PC-9 (cell line): Measurements from ENCODE around the gene LNP1. TPM values are rescaled to one million over a fixed set of nuclear protein-coding genes. Genes with fewer than 3 reads are reported as not detected.

Experiments used
- BruUV-seq: library from RNA; stranded (reverse); fragments of 400-500 nt; replicated peaks from 2 replicates; lab custom pipeline; 2021; lab: Mats Ljungman, UMichigan
- CTCF ChIA-PET: fragments of 300-600 bp; sonication (Branson Sonifier 250); formaldehyde crosslinking; loops from one replicate; lab custom pipeline; 2022; ENCODE audit warnings: antibody characterized with exemption; lab: Charles Lee
- POLR2A ChIA-PET: fragments of 300-600 bp; sonication (Branson Sonifier 250); formaldehyde crosslinking; loops from one replicate; lab custom pipeline; 2022; ENCODE audit warnings: antibody characterized with exemption; ENCODE audit not compliant: unreplicated experiment; lab: Charles Lee
- DNase-seq, 2 experiments: peaks; one replicate each; pipeline versions ENCODE4 v3.0.0 to v3.0.0-alpha.2; 2015 to 2022; ENCODE audit warnings: mixed read lengths in 1 of 2
- H2AFZ ChIP-seq: fragments of 200-600 bp; sonication (generic); 2 replicates; pipeline ENCODE4 v1.8.1; 2017; ENCODE audit warnings: antibody characterized with exemption
- H3F3A ChIP-seq: fragments of 200-600 bp; sonication (generic); 2 replicates; pipeline ENCODE4 v1.8.1; 2017; ENCODE audit warnings: antibody characterized with exemption, mild to moderate bottlenecking, low read depth; ENCODE audit not compliant: insufficient read depth
- H3K27ac ChIP-seq: fragments of 200-600 bp; sonication (generic); 2 replicates; pipeline ENCODE4 v1.6.1; 2016; ENCODE audit warnings: mixed run types
- H3K27me3 ChIP-seq: fragments of 200-600 bp; sonication (generic); 2 replicates; pipeline ENCODE4 v1.6.1; 2016; ENCODE audit warnings: low read depth, mixed run types; ENCODE audit not compliant: insufficient read depth
- H3K36me3 ChIP-seq: fragments of 200-600 bp; sonication (generic); 2 replicates; pipeline ENCODE4 v1.6.1; 2016; ENCODE audit warnings: low read depth, mixed run types
- H3K4me1 ChIP-seq: fragments of 200-600 bp; sonication (generic); replicated peaks from 2 replicates; pipeline ENCODE4 v1.6.1; 2016; ENCODE audit warnings: mixed run types; ENCODE audit not compliant: insufficient read depth
- H3K4me2 ChIP-seq: fragments of 200-600 bp; sonication (generic); 2 replicates; pipeline ENCODE4 v1.6.1; 2017; ENCODE audit warnings: mixed run types
- H3K4me3 ChIP-seq: fragments of 200-600 bp; sonication (generic); 2 replicates; pipeline ENCODE4 v1.6.1; 2016; ENCODE audit warnings: mixed run types
- H3K79me2 ChIP-seq: fragments of 200-600 bp; sonication (generic); 2 replicates; pipeline ENCODE4 v1.6.1; 2017; ENCODE audit warnings: low read depth, mixed run types
- H3K9me2 ChIP-seq: fragments of 200-600 bp; sonication (generic); 2 replicates; pipeline ENCODE4 v1.8.1; 2017; ENCODE audit warnings: mild to moderate bottlenecking; ENCODE audit not compliant: insufficient read depth
- H3K9me3 ChIP-seq: fragments of 200-600 bp; sonication (generic); 2 replicates; pipeline ENCODE4 v1.8.1; 2016; ENCODE audit warnings: low read depth; ENCODE audit not compliant: insufficient read depth
- H4K20me1 ChIP-seq: fragments of 200-600 bp; sonication (generic); 2 replicates; pipeline ENCODE4 v1.8.1; 2017; ENCODE audit not compliant: insufficient read depth
- EZH2 ChIP-seq: fragments of 200-600 bp; sonication (generic); IDR thresholded peaks from 2 replicates; pipeline ENCODE4 v1.8.0; 2017; ENCODE audit warnings: antibody characterized with exemption, low read depth
- intact Hi-C: fragments of 100-400 bp; cut with micrococcal nuclease; formaldehyde crosslinking; loops from one replicate; pipeline ENCODE4 v1.10.0; 2022; ENCODE audit not compliant: unreplicated experiment
- total RNA-seq: library from RNA; stranded (reverse); gene quantifications from 2 replicates; pipeline ENCODE4 v1.2.3, GENCODE V29; 2021
- TF ChIP-seq, protein P1 (sequence below): fragments of 200-600 bp; sonication (generic); conservative IDR thresholded peaks from 2 replicates; pipeline ENCODE4 v1.6.1; 2017; ENCODE audit warnings: mixed run types, antibody characterized with exemption, mild to moderate bottlenecking, moderate library complexity

LNP1 gene
- total RNA-seq, 1 experiment from 2014 or later: 4.8 TPM

- Histone ChIP-seq H3K79me2 (peaks cover 94% of the 10 kb centered on the region), H4K20me1 (peaks cover 72% of the 10 kb centered on the region), H2AFZ (no peak overlapping the region), H3K27me3 (no peaks in the 10 kb centered on the region), H3K36me3 (peaks cover 20% of the 10 kb centered on the region), H3K4me2 (peak overlapping the region; percentile 15; the same call in 1 of the 2 replicates), H3F3A (peaks cover 9% of the 10 kb centered on the region; the same call in 1 of the 2 replicates), H3K9me2 (no peaks in the 10 kb centered on the region), H3K4me3 (no peak overlapping the region), H3K27ac (no peak overlapping the region), H3K9me3 (no peaks in the 10 kb centered on the region), H3K4me1 (peaks cover 16% of the 10 kb centered on the region)
- intact Hi-C loops: no loop called here
- BruUV-seq: no TSS peak
- ChIA-PET CTCF (no interaction called here), POLR2A (no interaction called here)
- DNase-seq: no peak
- TF ChIP-seq EZH2: no peak
- TF ChIP-seq, protein P1, sequence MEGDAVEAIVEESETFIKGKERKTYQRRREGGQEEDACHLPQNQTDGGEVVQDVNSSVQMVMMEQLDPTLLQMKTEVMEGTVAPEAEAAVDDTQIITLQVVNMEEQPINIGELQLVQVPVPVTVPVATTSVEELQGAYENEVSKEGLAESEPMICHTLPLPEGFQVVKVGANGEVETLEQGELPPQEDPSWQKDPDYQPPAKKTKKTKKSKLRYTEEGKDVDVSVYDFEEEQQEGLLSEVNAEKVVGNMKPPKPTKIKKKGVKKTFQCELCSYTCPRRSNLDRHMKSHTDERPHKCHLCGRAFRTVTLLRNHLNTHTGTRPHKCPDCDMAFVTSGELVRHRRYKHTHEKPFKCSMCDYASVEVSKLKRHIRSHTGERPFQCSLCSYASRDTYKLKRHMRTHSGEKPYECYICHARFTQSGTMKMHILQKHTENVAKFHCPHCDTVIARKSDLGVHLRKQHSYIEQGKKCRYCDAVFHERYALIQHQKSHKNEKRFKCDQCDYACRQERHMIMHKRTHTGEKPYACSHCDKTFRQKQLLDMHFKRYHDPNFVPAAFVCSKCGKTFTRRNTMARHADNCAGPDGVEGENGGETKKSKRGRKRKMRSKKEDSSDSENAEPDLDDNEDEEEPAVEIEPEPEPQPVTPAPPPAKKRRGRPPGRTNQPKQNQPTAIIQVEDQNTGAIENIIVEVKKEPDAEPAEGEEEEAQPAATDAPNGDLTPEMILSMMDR: no peak
Measured at GRCh38 chr3:100396967-100397366, 4.4 kb upstream of the LNP1 start.

DNA sequence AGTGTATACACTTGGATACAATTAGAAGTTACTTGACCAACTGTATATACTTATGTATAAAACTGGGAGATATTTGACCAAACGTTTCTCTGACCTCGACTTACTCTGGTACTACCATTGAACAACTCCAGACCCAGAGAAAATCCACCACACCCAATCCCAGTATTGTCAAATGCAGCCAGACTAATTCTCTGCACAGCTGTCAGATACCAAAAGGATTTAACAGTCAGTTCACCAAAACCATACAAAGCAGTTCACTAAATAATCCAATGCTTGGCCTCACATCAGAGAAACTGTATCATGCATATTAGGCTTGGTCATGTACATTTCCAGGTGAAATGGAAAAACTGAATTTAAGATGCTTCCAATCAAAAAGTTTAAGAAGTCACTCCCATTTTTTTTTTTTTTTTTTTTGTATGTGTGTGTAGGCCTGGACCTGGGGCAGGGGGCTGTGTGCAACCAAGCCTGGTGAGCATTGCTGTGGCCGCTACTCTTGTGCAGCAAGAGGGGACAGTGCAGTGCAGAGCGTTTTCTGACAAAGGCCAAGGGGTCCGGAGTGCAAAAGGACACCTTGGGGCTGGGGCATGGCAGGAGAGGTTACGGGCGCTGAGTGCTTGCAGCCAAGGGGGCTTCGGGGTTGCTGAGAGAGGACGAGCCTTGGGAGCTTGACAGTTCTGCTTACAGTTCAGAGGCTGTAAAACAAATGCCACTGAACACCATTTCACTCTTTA is 1.8 kb upstream of the LNP1 start:
- DNase-seq: no peak
- Histone ChIP-seq H3F3A (peaks cover 11% of the 10 kb centered on the region; the same call in 1 of the 2 replicates), H3K36me3 (peaks cover 23% of the 10 kb centered on the region; the same call in 1 of the 2 replicates), H3K79me2 (peaks cover 94% of the 10 kb centered on the region), H2AFZ (no peak overlapping the region), H3K4me2 (peak overlapping the region; percentile 93), H3K27ac (no peak overlapping the region), H3K9me2 (no peaks in the 10 kb centered on the region), H4K20me1 (peaks cover 53% of the 10 kb centered on the region), H3K4me1 (peaks cover 35% of the 10 kb centered on the region), H3K27me3 (no peaks in the 10 kb centered on the region), H3K9me3 (peaks cover 4% of the 10 kb centered on the region; the same call in 1 of the 2 replicates), H3K4me3 (peak overlapping the region; percentile 83)
- no peak for TF ChIP-seq EZH2
- TF ChIP-seq, protein P1: no peak
- TSS peak; percentile 48 for BruUV-seq
- intact Hi-C loops: loop anchor here (2.0 to 5.0 kb wide), 4 partner anchors 65 to 1275 kb away; partner anchors contain the start of genes CMSS1, NIT2 and TBC1D23
- POLR2A ChIA-PET: interaction anchor here (0.6 to 0.7 kb wide), 3 partner anchors 8 to 568 kb away, joined by 3 to 9 read pairs (median 3); no protein-coding TSS in a partner anchor
- CTCF ChIA-PET: no interaction called here

- H3K4me2 ChIP-seq: peak overlapping the region; percentile 93
- no peak for DNase-seq
- peak overlapping the region; percentile 91 for H2AFZ ChIP-seq
- intact Hi-C loops: loop anchor here (2.0 to 5.0 kb wide), 4 partner anchors 66 to 1274 kb away; partner anchors contain the start of genes CMSS1, NIT2 and TBC1D23
- ChIA-PET CTCF (no interaction called here), POLR2A (interaction anchor here (0.7 kb wide), 1 partner anchor 569 kb away, joined by 3 read pairs; no protein-coding TSS in a partner anchor)
- TF ChIP-seq, protein P1: no peak
- no peak for TF ChIP-seq EZH2
- peaks cover 4% of the 10 kb centered on the region; the same call in 1 of the 2 replicates for H3K9me3 ChIP-seq
- peaks cover 11% of the 10 kb centered on the region; the same call in 1 of the 2 replicates for H3F3A ChIP-seq
- H3K27ac ChIP-seq: peak overlapping the region; percentile 78
- H3K79me2 ChIP-seq: peaks cover 94% of the 10 kb centered on the region
- H3K27me3 ChIP-seq: no peaks in the 10 kb centered on the region
- peaks cover 24% of the 10 kb centered on the region; the same call in 1 of the 2 replicates for H3K36me3 ChIP-seq
- H3K4me3 ChIP-seq: peak overlapping the region; percentile 83
- H3K9me2 ChIP-seq: no peaks in the 10 kb centered on the region
- peaks cover 36% of the 10 kb centered on the region for H3K4me1 ChIP-seq
- H4K20me1 ChIP-seq: peaks cover 44% of the 10 kb centered on the region
- BruUV-seq: no TSS peak
Measured at GRCh38 chr3:100400419-100400779, 940 bp upstream of the LNP1 start.
